ENCODE results near the gene KIAA0513.

The KIAA0513 gene

DNA sequence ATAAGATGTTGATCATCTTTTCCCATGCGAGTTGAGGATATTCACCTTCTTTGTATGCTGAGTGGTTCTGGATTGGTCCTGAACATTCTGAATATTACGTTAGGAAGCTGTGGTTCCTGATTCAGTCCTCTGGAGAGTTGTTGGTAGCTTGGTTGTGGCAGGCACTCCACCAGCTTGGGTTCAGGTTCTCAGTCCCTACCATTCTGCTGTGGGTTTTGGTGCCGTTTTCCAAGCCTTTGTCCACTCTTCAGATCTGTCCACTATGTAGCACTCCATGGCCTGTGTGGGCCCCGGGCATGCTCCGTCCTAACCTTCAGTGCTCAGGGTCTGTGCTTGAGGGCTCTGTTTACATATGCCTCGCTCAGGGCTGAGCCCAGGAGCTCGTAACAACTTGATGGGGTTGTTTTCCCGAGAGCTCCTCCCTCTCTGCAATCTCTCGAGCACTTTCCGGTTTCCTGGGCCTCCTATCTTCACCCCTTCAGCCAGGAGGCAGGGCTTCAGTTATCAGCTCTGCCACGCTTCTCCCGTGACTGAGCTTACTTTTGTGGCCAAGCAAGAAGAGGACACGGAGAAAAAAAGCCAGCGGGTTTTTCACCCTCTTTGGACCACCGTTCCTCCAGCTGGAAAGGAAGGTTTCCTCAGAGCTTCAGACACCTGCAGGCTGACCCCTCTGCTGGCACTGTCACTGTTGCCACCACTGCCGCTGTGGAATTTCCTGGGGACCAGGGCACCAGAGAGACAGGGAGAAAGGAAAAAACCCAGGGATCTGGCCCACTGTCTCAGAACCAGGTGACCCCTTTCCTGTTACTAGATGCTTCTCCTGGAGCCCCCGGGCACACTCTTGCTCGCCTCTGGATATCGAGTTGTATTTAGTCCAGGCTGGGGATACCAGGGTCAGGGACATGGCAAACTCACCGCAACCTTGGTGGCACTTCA is 19.6 kb downstream of the KIAA0513 start:
- Histone ChIP-seq H3K36me3 (ENCODE audit: control insufficient read depth, insufficient read depth, low read length) (no peaks in the 10 kb centered on the region), H3K27ac (no peak overlapping the region), H3K4me3 (ENCODE audit: low read depth, low read length) (no peak overlapping the region), H3K4me1 (no peaks in the 10 kb centered on the region), H3K27me3 (ENCODE audit: control insufficient read depth, insufficient read depth, low read length) (no peaks in the 10 kb centered on the region), H3K9ac (no peak overlapping the region), H3K9me3 (ENCODE audit: control insufficient read depth, low read length) (no peaks in the 10 kb centered on the region), H3K4me2 (ENCODE audit: low read length) (no peak overlapping the region), H2AFZ (no peak overlapping the region), H3K79me2 (no peaks in the 10 kb centered on the region)
- TF ChIP-seq, protein P1, sequence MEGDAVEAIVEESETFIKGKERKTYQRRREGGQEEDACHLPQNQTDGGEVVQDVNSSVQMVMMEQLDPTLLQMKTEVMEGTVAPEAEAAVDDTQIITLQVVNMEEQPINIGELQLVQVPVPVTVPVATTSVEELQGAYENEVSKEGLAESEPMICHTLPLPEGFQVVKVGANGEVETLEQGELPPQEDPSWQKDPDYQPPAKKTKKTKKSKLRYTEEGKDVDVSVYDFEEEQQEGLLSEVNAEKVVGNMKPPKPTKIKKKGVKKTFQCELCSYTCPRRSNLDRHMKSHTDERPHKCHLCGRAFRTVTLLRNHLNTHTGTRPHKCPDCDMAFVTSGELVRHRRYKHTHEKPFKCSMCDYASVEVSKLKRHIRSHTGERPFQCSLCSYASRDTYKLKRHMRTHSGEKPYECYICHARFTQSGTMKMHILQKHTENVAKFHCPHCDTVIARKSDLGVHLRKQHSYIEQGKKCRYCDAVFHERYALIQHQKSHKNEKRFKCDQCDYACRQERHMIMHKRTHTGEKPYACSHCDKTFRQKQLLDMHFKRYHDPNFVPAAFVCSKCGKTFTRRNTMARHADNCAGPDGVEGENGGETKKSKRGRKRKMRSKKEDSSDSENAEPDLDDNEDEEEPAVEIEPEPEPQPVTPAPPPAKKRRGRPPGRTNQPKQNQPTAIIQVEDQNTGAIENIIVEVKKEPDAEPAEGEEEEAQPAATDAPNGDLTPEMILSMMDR (IDR thresholded peaks at IDR 0.05), result no peak

GRCh38 chr16:85047867-85048455 is 20.4 kb downstream of the KIAA0513 start:
- H3K27ac ChIP-seq, result no peak overlapping the region
- no peak overlapping the region for H3K4me2 ChIP-seq (ENCODE audit: low read length)

DNA sequence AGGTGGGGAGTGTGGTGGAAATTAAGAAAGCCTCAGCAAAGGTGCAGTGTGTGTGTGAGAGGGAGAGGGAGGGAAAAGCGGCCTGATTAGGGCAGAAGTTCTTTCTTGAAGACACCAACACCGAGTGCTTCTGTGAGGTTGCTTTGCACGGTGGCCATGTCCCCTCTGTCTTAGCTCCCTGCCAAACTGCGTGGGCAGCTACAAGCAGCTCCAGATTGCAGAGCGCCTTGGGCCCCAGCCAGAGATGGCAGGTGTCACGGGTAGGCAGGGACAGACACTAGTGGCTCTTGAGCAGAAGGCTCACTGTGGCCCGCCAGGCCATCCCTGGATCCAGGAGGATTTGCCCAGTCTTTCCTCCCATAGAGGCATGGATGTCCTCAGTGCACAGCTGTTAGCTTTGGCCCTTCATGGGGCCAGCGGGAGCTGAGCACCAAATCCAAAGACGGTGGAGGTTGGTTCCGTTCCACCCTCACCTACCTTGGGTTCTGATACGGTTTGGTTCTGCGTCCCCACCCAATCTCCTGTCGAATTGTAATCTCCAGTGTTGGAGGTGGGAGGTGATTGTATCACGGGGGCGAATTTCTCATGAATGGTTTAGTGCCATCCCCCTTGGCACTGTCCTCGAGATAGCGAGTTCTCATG is 21.4 kb downstream of the KIAA0513 start:
- H2AFZ ChIP-seq, result no peak overlapping the region
- H3K4me1 ChIP-seq, result no peaks in the 10 kb centered on the region
- H3K9me3 ChIP-seq (ENCODE audit: control insufficient read depth, low read length), result no peaks in the 10 kb centered on the region
- H3K27ac ChIP-seq, result no peak overlapping the region
- no peaks in the 10 kb centered on the region for H3K27me3 ChIP-seq (ENCODE audit: control insufficient read depth, insufficient read depth, low read length)
- H3K4me3 ChIP-seq (ENCODE audit: low read depth, low read length), result no peak overlapping the region
- no peak overlapping the region for H3K4me2 ChIP-seq (ENCODE audit: low read length)
- H3K36me3 ChIP-seq (ENCODE audit: control insufficient read depth, insufficient read depth, low read length), result no peaks in the 10 kb centered on the region
- H3K79me2 ChIP-seq, result no peaks in the 10 kb centered on the region
- no peak overlapping the region for H3K9ac ChIP-seq
- TF ChIP-seq, protein P1 (IDR thresholded peaks at IDR 0.05), result no peak

More at GRCh38 chr16:85047867-85048455, 20.4 kb downstream of the KIAA0513 start:
- H3K9ac ChIP-seq, result no peak overlapping the region
- no peak overlapping the region for H3K4me3 ChIP-seq (ENCODE audit: low read depth, low read length)
- H3K9me3 ChIP-seq (ENCODE audit: control insufficient read depth, low read length), result no peaks in the 10 kb centered on the region
- H3K79me2 ChIP-seq, result no peaks in the 10 kb centered on the region
- no peak overlapping the region for H2AFZ ChIP-seq
- H3K36me3 ChIP-seq (ENCODE audit: control insufficient read depth, insufficient read depth, low read length), result no peaks in the 10 kb centered on the region
- H3K4me1 ChIP-seq, result no peaks in the 10 kb centered on the region
- TF ChIP-seq, protein P1 (IDR thresholded peaks at IDR 0.05), result no peak
- H3K27me3 ChIP-seq (ENCODE audit: control insufficient read depth, insufficient read depth, low read length), result no peaks in the 10 kb centered on the region

- H3K9me3 ChIP-seq (ENCODE audit: control insufficient read depth, low read length), result no peaks in the 10 kb centered on the region
- H3K79me2 ChIP-seq, result no peaks in the 10 kb centered on the region
Observed at GRCh38 chr16:85049706-85050305, 22.2 kb downstream of the KIAA0513 start.

More at GRCh38 chr16:85049706-85050305, 22.2 kb downstream of the KIAA0513 start:
- H3K27ac ChIP-seq, result no peak overlapping the region
- peaks cover 1% of the 10 kb centered on the region for H3K4me1 ChIP-seq
- no peak overlapping the region for H3K9ac ChIP-seq
- no peaks in the 10 kb centered on the region for H3K27me3 ChIP-seq (ENCODE audit: control insufficient read depth, insufficient read depth, low read length)
- no peak overlapping the region for H3K4me3 ChIP-seq (ENCODE audit: low read depth, low read length)
- no peak overlapping the region for H3K4me2 ChIP-seq (ENCODE audit: low read length)
- no peak overlapping the region for H2AFZ ChIP-seq
- TF ChIP-seq, protein P1 (IDR thresholded peaks at IDR 0.05), result no peak
- no peaks in the 10 kb centered on the region for H3K36me3 ChIP-seq (ENCODE audit: control insufficient read depth, insufficient read depth, low read length)
